SU-DHL-6 (cell line): Measurements from ENCODE around the gene SLC30A2.

Experiments
- CTCF ChIP-seq: fragments of 200-600 bp; sonication (generic); IDR thresholded peaks from one replicate; pipeline ENCODE4 v1.5.1; 2017; ENCODE audit warnings: antibody characterized with exemption, mild to moderate bottlenecking, low read length, moderate library complexity; ENCODE audit not compliant: insufficient read depth, poor library complexity, severe bottlenecking
- EZH2phosphoT487 ChIP-seq: fragments of 200-600 bp; sonication (generic), shearing (Covaris generic); conservative IDR thresholded peaks from 2 replicates; pipeline ENCODE4 v1.6.1; 2018; ENCODE audit warnings: mild to moderate bottlenecking, antibody characterized with exemption, low read length, moderate library complexity, mixed read lengths

DNA sequence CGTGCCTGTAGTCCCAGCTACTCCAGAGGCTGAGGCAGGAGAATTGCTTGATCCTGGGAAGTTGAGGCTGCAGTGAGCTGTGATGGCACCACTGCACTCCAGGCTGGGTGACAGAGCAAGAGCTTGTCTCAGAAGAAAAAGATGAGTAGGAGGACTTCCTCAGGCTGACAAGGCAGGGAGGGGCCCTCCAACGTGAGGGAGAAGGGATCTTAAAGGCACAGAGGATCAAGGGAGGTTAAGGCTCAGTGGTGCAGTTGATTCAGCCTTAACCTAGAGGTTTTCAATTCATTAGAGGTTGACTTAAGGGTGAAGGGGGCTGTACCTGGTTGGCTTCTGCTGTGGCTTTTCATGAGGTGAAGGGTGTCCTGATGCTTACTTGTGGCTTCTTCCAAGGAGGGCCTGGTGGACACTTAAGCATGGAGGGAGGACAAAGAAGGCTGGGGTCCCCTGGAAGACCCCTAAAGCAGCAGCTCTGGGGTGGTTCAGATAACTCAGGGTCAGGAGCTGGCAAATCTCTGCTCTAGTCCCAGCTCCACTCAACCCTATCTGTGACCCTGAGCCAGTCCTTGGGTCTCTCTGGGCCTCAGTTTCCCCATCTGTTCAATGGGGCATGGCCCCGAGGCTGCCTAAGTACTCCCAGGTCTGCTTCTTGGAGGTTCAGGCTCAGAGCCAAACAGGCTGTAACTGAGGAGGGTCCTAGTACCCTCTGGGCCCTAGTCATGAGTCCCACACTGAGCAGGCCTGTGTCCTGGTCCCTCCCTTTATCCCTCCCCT is 18.0 kb downstream of the SLC30A2 start:
- TF ChIP-seq CTCF (no peak), EZH2phosphoT487 (no peak)
